ENCODE data around the gene DSCAML1. TPM values are rescaled to one million over a fixed set of nuclear protein-coding genes. Genes with fewer than 3 reads are reported as not detected.

The DSCAML1 gene
- total and polyA plus RNA-seq, 9 of the 15 experiments (the other 6 are each of a cell fraction or from before 2014, with no cell fraction given) = not detected

DNA sequence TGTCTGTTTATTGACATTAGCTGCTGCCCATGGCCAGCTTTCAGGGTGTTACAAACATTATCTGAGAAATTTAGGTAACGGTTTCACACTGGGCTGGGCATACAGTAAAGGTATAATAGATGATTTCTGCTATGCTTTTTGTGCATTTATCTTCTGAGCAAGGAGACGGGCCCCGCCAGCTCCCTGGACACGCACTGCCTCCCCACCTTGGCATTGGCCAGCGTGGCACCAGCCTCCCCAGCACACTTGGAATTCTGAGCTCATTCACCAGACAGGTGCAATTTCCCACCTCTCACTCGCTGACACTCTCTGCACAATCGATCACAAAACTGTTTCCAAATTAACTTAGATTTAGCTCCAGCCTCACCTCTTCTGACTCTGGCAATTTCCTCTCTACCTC is 246.6 kb downstream of the DSCAML1 start:
- Histone ChIP-seq H3K27ac (ENCODE audit: extremely low read depth, low read depth, low read length) (no peak overlapping the region), H3K4me1 (replicated peaks in 1 of 2; ENCODE audit: control insufficient read depth in 2 of 2, insufficient read depth in 2 of 2, low read length in 2 of 2) (no peaks in the 10 kb centered on the region), H3K79me2 (ENCODE audit: control insufficient read depth, insufficient read depth, low read length) (no peaks in the 10 kb centered on the region), H4K20me1 (replicated peaks; ENCODE audit: control insufficient read depth, insufficient read depth, low read length) (peaks cover 5% of the 10 kb centered on the region; the same call in 1 of the 2 replicates), H3K36me3 (ENCODE audit: control insufficient read depth, insufficient read depth, low read length) (no peaks in the 10 kb centered on the region), H3K4me3 (no peak overlapping the region), H3K9me1 (ENCODE audit: control insufficient read depth, insufficient read depth, low read length) (peaks cover 3% of the 10 kb centered on the region), H3K9ac (ENCODE audit: insufficient read depth in 1 of 2, low read depth in 2 of 2, low read length in 2 of 2) (no peak overlapping the region), H2AFZ (ENCODE audit: low read depth, low read length) (no peak overlapping the region), H3K27me3 (ENCODE audit: control insufficient read depth in 2 of 2, insufficient read depth in 2 of 2, low read length in 2 of 2) (peaks cover 6 to 66% of the 10 kb centered on the region in 2 experiments; a peak in 4 of 5 replicates), H3K4me2 (ENCODE audit: insufficient read depth, low read length) (no peak overlapping the region), H3K9me3 (replicated peaks; ENCODE audit: control insufficient read depth, insufficient read depth, low read depth, low read length) (no peaks in the 10 kb centered on the region)
- no peak for FAIRE-seq
- 0% methylated on average over 7 of the region's 7 CpGs for WGBS (ENCODE audit: insufficient coverage, low coverage, missing lambda C conversion rate)
- TF ChIP-seq, protein P1, sequence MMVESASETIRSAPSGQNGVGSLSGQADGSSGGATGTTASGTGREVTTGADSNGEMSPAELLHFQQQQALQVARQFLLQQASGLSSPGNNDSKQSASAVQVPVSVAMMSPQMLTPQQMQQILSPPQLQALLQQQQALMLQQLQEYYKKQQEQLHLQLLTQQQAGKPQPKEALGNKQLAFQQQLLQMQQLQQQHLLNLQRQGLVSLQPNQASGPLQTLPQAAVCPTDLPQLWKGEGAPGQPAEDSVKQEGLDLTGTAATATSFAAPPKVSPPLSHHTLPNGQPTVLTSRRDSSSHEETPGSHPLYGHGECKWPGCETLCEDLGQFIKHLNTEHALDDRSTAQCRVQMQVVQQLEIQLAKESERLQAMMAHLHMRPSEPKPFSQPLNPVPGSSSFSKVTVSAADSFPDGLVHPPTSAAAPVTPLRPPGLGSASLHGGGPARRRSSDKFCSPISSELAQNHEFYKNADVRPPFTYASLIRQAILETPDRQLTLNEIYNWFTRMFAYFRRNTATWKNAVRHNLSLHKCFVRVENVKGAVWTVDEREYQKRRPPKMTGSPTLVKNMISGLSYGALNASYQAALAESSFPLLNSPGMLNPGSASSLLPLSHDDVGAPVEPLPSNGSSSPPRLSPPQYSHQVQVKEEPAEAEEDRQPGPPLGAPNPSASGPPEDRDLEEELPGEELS (CRISPR knock-in tag; IDR thresholded peaks at IDR 0.05; ENCODE audit: borderline replicate concordance) = no peak
- TF ChIP-seq SP1 (CRISPR knock-in tag; IDR thresholded peaks at IDR 0.05) = no peak
- no peak for TF ChIP-seq RFX1 (IDR thresholded peaks at IDR 0.05)
- no peak for TF ChIP-seq ELF1 (tag; IDR thresholded peaks at IDR 0.05)
- no peak for TF ChIP-seq PHF8 (IDR thresholded peaks at IDR 0.05; ENCODE audit: borderline replicate concordance, low read length)
- TF ChIP-seq MCM3 (IDR thresholded peaks at IDR 0.05) = no peak
- TF ChIP-seq, protein P2, sequence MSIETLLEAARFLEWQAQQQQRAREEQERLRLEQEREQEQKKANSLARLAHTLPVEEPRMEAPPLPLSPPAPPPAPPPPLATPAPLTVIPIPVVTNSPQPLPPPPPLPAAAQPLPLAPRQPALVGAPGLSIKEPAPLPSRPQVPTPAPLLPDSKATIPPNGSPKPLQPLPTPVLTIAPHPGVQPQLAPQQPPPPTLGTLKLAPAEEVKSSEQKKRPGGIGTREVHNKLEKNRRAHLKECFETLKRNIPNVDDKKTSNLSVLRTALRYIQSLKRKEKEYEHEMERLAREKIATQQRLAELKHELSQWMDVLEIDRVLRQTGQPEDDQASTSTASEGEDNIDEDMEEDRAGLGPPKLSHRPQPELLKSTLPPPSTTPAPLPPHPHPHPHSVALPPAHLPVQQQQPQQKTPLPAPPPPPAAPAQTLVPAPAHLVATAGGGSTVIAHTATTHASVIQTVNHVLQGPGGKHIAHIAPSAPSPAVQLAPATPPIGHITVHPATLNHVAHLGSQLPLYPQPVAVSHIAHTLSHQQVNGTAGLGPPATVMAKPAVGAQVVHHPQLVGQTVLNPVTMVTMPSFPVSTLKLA (conservative IDR thresholded peaks at IDR 0.05) = no peak
- ChIA-PET POLR2A (interaction anchor here (0.6 kb wide), 1 partner anchor 968 kb away, joined by 3 read pairs; no protein-coding TSS in a partner anchor), CTCF (ENCODE audit: low intra/inter-chr PET ratio) (no interaction called here)
- ATAC-seq = no peak
- BruUV-seq (replicated peaks) = no TSS peak
- no peak for DNase-seq (ENCODE audit: extremely low read depth in 1 of 4, low spot score in 3 of 4)
- intact Hi-C loops (cut with micrococcal nuclease) = no loop called here
- in situ Hi-C loops (cut with MboI) = no loop called here

Data from K562 (cell line).